Panc1 (cell line): ENCODE data around the gene TRIM25.

ENCODE experiments used
- POLR2AphosphoS5 ChIP-seq: IDR thresholded peaks from 2 replicates; pipeline ENCODE4 v1.6.1; 2012; ENCODE audit warnings: mild to moderate bottlenecking, low read depth, low read length, moderate library complexity
- TF ChIP-seq, protein P1 (sequence below): fragments of 450-650 bp; IDR thresholded peaks from 2 replicates; pipeline ENCODE4 v1.5.1; 2017; ENCODE audit warnings: mild to moderate bottlenecking

GRCh38 chr17:56880571-56880970 is 33.3 kb downstream of the TRIM25 start:
- TF ChIP-seq, protein P1, sequence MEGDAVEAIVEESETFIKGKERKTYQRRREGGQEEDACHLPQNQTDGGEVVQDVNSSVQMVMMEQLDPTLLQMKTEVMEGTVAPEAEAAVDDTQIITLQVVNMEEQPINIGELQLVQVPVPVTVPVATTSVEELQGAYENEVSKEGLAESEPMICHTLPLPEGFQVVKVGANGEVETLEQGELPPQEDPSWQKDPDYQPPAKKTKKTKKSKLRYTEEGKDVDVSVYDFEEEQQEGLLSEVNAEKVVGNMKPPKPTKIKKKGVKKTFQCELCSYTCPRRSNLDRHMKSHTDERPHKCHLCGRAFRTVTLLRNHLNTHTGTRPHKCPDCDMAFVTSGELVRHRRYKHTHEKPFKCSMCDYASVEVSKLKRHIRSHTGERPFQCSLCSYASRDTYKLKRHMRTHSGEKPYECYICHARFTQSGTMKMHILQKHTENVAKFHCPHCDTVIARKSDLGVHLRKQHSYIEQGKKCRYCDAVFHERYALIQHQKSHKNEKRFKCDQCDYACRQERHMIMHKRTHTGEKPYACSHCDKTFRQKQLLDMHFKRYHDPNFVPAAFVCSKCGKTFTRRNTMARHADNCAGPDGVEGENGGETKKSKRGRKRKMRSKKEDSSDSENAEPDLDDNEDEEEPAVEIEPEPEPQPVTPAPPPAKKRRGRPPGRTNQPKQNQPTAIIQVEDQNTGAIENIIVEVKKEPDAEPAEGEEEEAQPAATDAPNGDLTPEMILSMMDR, result no peak
- no peak for TF ChIP-seq POLR2AphosphoS5
